PFSK-1 (cell line): Measurements from ENCODE around the gene CENPB.

ENCODE experiments used
- POLR2AphosphoS5 ChIP-seq: IDR thresholded peaks from 2 replicates; pipeline ENCODE4 v1.6.1; 2012; ENCODE audit warnings: low read depth, mild to moderate bottlenecking, control low read depth, low read length, moderate library complexity
- SIN3A ChIP-seq: IDR thresholded peaks from 2 replicates; pipeline ENCODE4 v1.6.1; 2012; ENCODE audit warnings: mild to moderate bottlenecking, low read length, moderate library complexity, borderline replicate concordance; ENCODE audit not compliant: insufficient read depth
- TAF1 ChIP-seq: IDR thresholded peaks from 2 replicates; pipeline ENCODE4 v1.6.1; 2012; ENCODE audit warnings: low read length, control low read depth, borderline replicate concordance; ENCODE audit not compliant: insufficient read depth
- TF ChIP-seq, protein P1 (sequence below), 2 experiments: IDR thresholded peaks; 2 replicates each; pipeline versions ENCODE4 v1.6.1 to v1.8.0; 2011 to 2012; ENCODE audit warnings: low read depth in 2 of 2, low read length in 2 of 2, control low read depth in 1 of 2, inconsistent platforms in 1 of 2, mild to moderate bottlenecking in 1 of 2, moderate library complexity in 1 of 2; ENCODE audit not compliant: insufficient read depth in 1 of 2

DNA sequence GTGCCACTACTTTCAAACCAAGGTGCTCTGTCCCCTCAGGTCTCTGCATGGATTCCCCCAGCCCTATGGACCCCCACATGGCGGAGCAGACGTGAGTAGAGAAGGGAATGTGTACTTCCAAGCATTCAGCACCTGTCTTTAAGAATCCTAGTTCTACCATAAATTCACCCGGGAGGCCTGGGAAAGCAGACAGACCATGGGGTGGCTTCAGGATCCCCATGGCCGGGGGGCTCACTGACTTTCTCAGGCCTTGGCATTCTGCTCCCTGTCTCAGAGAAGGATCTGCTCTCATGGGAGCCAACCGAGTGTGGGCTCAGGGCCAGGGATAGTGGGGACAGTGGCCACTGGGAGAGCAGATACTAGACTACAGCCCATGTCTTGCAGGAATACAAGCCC lies 11.8 kb upstream of the CENPB start:
- TF ChIP-seq TAF1 (no peak), SIN3A (no peak), POLR2AphosphoS5 (no peak)
- TF ChIP-seq, protein P1, sequence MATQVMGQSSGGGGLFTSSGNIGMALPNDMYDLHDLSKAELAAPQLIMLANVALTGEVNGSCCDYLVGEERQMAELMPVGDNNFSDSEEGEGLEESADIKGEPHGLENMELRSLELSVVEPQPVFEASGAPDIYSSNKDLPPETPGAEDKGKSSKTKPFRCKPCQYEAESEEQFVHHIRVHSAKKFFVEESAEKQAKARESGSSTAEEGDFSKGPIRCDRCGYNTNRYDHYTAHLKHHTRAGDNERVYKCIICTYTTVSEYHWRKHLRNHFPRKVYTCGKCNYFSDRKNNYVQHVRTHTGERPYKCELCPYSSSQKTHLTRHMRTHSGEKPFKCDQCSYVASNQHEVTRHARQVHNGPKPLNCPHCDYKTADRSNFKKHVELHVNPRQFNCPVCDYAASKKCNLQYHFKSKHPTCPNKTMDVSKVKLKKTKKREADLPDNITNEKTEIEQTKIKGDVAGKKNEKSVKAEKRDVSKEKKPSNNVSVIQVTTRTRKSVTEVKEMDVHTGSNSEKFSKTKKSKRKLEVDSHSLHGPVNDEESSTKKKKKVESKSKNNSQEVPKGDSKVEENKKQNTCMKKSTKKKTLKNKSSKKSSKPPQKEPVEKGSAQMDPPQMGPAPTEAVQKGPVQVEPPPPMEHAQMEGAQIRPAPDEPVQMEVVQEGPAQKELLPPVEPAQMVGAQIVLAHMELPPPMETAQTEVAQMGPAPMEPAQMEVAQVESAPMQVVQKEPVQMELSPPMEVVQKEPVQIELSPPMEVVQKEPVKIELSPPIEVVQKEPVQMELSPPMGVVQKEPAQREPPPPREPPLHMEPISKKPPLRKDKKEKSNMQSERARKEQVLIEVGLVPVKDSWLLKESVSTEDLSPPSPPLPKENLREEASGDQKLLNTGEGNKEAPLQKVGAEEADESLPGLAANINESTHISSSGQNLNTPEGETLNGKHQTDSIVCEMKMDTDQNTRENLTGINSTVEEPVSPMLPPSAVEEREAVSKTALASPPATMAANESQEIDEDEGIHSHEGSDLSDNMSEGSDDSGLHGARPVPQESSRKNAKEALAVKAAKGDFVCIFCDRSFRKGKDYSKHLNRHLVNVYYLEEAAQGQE (IDR thresholded peaks at IDR 0.05; ENCODE audit: insufficient read depth in 1 of 2, low read depth in 2 of 2, low read length in 2 of 2), result no peak
